Measurements from ENCODE around the gene UBALD1.

Gene UBALD1

GRCh38 chr16:4647644-4647980 is 32.9 kb upstream of the UBALD1 start:
- Histone ChIP-seq H3K4me3 (ENCODE audit: low read length) (no peak overlapping the region), H3F3A (ENCODE audit: control insufficient read depth, insufficient read depth) (no peaks in the 10 kb centered on the region), H3K4me2 (ENCODE audit: low read length) (no peak overlapping the region), H3K9me3 (ENCODE audit: control insufficient read depth, insufficient read depth, low read length) (no peaks in the 10 kb centered on the region), H3K9me2 (replicated peaks; ENCODE audit: control insufficient read depth, low read length) (no peaks in the 10 kb centered on the region), H3K36me3 (ENCODE audit: control insufficient read depth, low read length) (peaks cover 16% of the 10 kb centered on the region), H3K27ac (ENCODE audit: low read depth, low read length) (no peak overlapping the region), H4K20me1 (ENCODE audit: control insufficient read depth, insufficient read depth, low read depth, low read length) (no peaks in the 10 kb centered on the region), H3K4me1 (ENCODE audit: control insufficient read depth, low read length) (no peaks in the 10 kb centered on the region), H3K27me3 (ENCODE audit: control insufficient read depth, low read length) (no peaks in the 10 kb centered on the region), H3K79me2 (ENCODE audit: control insufficient read depth, low read length) (peaks cover 31% of the 10 kb centered on the region)
- TF ChIP-seq EZH2phosphoT487 (IDR thresholded peaks at IDR 0.05; ENCODE audit: borderline replicate concordance, low read length): no peak
- TF ChIP-seq CTCF (IDR thresholded peaks at IDR 0.05; ENCODE audit: low read depth, low read length, poor library complexity, severe bottlenecking): no peak

GRCh38 chr16:4646773-4647643 is 32.3 kb upstream of the UBALD1 start:
- Histone ChIP-seq H3K4me1 (ENCODE audit: control insufficient read depth, low read length) (no peaks in the 10 kb centered on the region), H3K27me3 (ENCODE audit: control insufficient read depth, low read length) (no peaks in the 10 kb centered on the region), H3K27ac (ENCODE audit: low read depth, low read length) (no peak overlapping the region), H4K20me1 (ENCODE audit: control insufficient read depth, insufficient read depth, low read depth, low read length) (no peaks in the 10 kb centered on the region), H3K9me2 (replicated peaks; ENCODE audit: control insufficient read depth, low read length) (no peaks in the 10 kb centered on the region), H3K4me3 (ENCODE audit: low read length) (no peak overlapping the region), H3K36me3 (ENCODE audit: control insufficient read depth, low read length) (peaks cover 16% of the 10 kb centered on the region), H3F3A (ENCODE audit: control insufficient read depth, insufficient read depth) (no peaks in the 10 kb centered on the region), H3K79me2 (ENCODE audit: control insufficient read depth, low read length) (peaks cover 33% of the 10 kb centered on the region), H3K9me3 (ENCODE audit: control insufficient read depth, insufficient read depth, low read length) (no peaks in the 10 kb centered on the region), H3K4me2 (ENCODE audit: low read length) (no peak overlapping the region)
- no peak for TF ChIP-seq CTCF (IDR thresholded peaks at IDR 0.05; ENCODE audit: low read depth, low read length, poor library complexity, severe bottlenecking)
- no peak for TF ChIP-seq EZH2phosphoT487 (IDR thresholded peaks at IDR 0.05; ENCODE audit: borderline replicate concordance, low read length)

- no peak overlapping the region for H3K27ac ChIP-seq (ENCODE audit: low read depth, low read length)
- no peaks in the 10 kb centered on the region for H4K20me1 ChIP-seq (ENCODE audit: control insufficient read depth, insufficient read depth, low read depth, low read length)
- H3K9me2 ChIP-seq (replicated peaks; ENCODE audit: control insufficient read depth, low read length): no peaks in the 10 kb centered on the region
- H3K4me1 ChIP-seq (ENCODE audit: control insufficient read depth, low read length): no peaks in the 10 kb centered on the region
- no peaks in the 10 kb centered on the region for H3K36me3 ChIP-seq (ENCODE audit: control insufficient read depth, low read length)
- H3K79me2 ChIP-seq (ENCODE audit: control insufficient read depth, low read length): peaks cover 57% of the 10 kb centered on the region
- no peak overlapping the region for H3K4me2 ChIP-seq (ENCODE audit: low read length)
- no peak for TF ChIP-seq EZH2phosphoT487 (IDR thresholded peaks at IDR 0.05; ENCODE audit: borderline replicate concordance, low read length)
- no peak for TF ChIP-seq CTCF (IDR thresholded peaks at IDR 0.05; ENCODE audit: low read depth, low read length, poor library complexity, severe bottlenecking)
- H3K27me3 ChIP-seq (ENCODE audit: control insufficient read depth, low read length): no peaks in the 10 kb centered on the region
- no peaks in the 10 kb centered on the region for H3F3A ChIP-seq (ENCODE audit: control insufficient read depth, insufficient read depth)
- H3K4me3 ChIP-seq (ENCODE audit: low read length): no peak overlapping the region
- H3K9me3 ChIP-seq (ENCODE audit: control insufficient read depth, insufficient read depth, low read length): no peaks in the 10 kb centered on the region
Measured at GRCh38 chr16:4641895-4642294, 27.2 kb upstream of the UBALD1 start.
